ENCODE data around the gene RXFP1.
A peak's percentile ranks its signal among the peaks of the same experiment; 100 is the strongest.

The RXFP1 gene

GRCh38 chr4:158490629-158491028 is 31.1 kb upstream of the RXFP1 start:
- no peak for TF ChIP-seq SPI1 (IDR thresholded peaks at IDR 0.05; ENCODE audit: borderline replicate concordance, low read depth)
- no peak for TF ChIP-seq GABPA (IDR thresholded peaks at IDR 0.05; ENCODE audit: low read depth)
- TF ChIP-seq CTCF (IDR thresholded peaks at IDR 0.05; ENCODE audit: insufficient read depth, low read length): no peak
- TF ChIP-seq POLR2AphosphoS5 (IDR thresholded peaks at IDR 0.05; ENCODE audit: low read depth): no peak
- TF ChIP-seq, protein P1, sequence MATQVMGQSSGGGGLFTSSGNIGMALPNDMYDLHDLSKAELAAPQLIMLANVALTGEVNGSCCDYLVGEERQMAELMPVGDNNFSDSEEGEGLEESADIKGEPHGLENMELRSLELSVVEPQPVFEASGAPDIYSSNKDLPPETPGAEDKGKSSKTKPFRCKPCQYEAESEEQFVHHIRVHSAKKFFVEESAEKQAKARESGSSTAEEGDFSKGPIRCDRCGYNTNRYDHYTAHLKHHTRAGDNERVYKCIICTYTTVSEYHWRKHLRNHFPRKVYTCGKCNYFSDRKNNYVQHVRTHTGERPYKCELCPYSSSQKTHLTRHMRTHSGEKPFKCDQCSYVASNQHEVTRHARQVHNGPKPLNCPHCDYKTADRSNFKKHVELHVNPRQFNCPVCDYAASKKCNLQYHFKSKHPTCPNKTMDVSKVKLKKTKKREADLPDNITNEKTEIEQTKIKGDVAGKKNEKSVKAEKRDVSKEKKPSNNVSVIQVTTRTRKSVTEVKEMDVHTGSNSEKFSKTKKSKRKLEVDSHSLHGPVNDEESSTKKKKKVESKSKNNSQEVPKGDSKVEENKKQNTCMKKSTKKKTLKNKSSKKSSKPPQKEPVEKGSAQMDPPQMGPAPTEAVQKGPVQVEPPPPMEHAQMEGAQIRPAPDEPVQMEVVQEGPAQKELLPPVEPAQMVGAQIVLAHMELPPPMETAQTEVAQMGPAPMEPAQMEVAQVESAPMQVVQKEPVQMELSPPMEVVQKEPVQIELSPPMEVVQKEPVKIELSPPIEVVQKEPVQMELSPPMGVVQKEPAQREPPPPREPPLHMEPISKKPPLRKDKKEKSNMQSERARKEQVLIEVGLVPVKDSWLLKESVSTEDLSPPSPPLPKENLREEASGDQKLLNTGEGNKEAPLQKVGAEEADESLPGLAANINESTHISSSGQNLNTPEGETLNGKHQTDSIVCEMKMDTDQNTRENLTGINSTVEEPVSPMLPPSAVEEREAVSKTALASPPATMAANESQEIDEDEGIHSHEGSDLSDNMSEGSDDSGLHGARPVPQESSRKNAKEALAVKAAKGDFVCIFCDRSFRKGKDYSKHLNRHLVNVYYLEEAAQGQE (IDR thresholded peaks at IDR 0.05; ENCODE audit: insufficient replicate concordance, low read depth): no peak
- no peak overlapping the region for H3K4me3 ChIP-seq (replicated peaks; ENCODE audit: insufficient read depth, low read length)
- H3K27me3 ChIP-seq (ENCODE audit: insufficient read depth, poor library complexity, severe bottlenecking): no peaks in the 10 kb centered on the region
- no peak for DNase-seq (ENCODE audit: low read depth in 1 of 2, low spot score in 1 of 2)
- no peak overlapping the region for H3K27ac ChIP-seq (replicated peaks)

GRCh38 chr4:158492391-158492790 is 29.3 kb upstream of the RXFP1 start:
- Histone ChIP-seq H3K4me3 (replicated peaks; ENCODE audit: insufficient read depth, low read length) (no peak overlapping the region), H3K27me3 (ENCODE audit: insufficient read depth, poor library complexity, severe bottlenecking) (no peaks in the 10 kb centered on the region), H3K27ac (replicated peaks) (no peak overlapping the region)
- TF ChIP-seq, protein P1 (IDR thresholded peaks at IDR 0.05; ENCODE audit: insufficient replicate concordance, low read depth): no peak
- TF ChIP-seq SPI1 (IDR thresholded peaks at IDR 0.05; ENCODE audit: borderline replicate concordance, low read depth) (no peak), GABPA (IDR thresholded peaks at IDR 0.05; ENCODE audit: low read depth) (no peak), CTCF (IDR thresholded peaks at IDR 0.05; ENCODE audit: insufficient read depth, low read length) (no peak), POLR2AphosphoS5 (IDR thresholded peaks at IDR 0.05; ENCODE audit: low read depth) (no peak)
- no peak for DNase-seq (ENCODE audit: low read depth in 1 of 2, low spot score in 1 of 2)

- Histone ChIP-seq H3K4me3 (replicated peaks; ENCODE audit: insufficient read depth, low read length) (no peak overlapping the region), H3K27ac (replicated peaks) (no peak overlapping the region), H3K27me3 (ENCODE audit: insufficient read depth, poor library complexity, severe bottlenecking) (no peaks in the 10 kb centered on the region)
- DNase-seq (ENCODE audit: low read depth in 1 of 2, low spot score in 1 of 2): peak in 1 of 2 experiments; percentile 31
- TF ChIP-seq CTCF (IDR thresholded peaks at IDR 0.05; ENCODE audit: insufficient read depth, low read length): peak; percentile 38
- no peak for TF ChIP-seq SPI1 (IDR thresholded peaks at IDR 0.05; ENCODE audit: borderline replicate concordance, low read depth)
These were observed 25.5 kb upstream of the RXFP1 start for GRCh38 chr4:158496030-158496741.

- no peak for DNase-seq (ENCODE audit: low read depth in 1 of 2, low spot score in 1 of 2)
- Histone ChIP-seq H3K27me3 (ENCODE audit: insufficient read depth, poor library complexity, severe bottlenecking) (no peaks in the 10 kb centered on the region), H3K27ac (replicated peaks) (no peak overlapping the region), H3K4me3 (replicated peaks; ENCODE audit: insufficient read depth, low read length) (no peak overlapping the region)
- TF ChIP-seq POLR2AphosphoS5 (IDR thresholded peaks at IDR 0.05; ENCODE audit: low read depth): no peak
- TF ChIP-seq SPI1 (IDR thresholded peaks at IDR 0.05; ENCODE audit: borderline replicate concordance, low read depth): no peak
- TF ChIP-seq, protein P1 (IDR thresholded peaks at IDR 0.05; ENCODE audit: insufficient replicate concordance, low read depth): no peak
- TF ChIP-seq CTCF (IDR thresholded peaks at IDR 0.05; ENCODE audit: insufficient read depth, low read length): no peak
- TF ChIP-seq GABPA (IDR thresholded peaks at IDR 0.05; ENCODE audit: low read depth): no peak
These were observed 21.6 kb upstream of the RXFP1 start for GRCh38 chr4:158500054-158500453.

All from HL-60 (cell line).